Measurements from ENCODE around the gene PLCD3.

DNA sequence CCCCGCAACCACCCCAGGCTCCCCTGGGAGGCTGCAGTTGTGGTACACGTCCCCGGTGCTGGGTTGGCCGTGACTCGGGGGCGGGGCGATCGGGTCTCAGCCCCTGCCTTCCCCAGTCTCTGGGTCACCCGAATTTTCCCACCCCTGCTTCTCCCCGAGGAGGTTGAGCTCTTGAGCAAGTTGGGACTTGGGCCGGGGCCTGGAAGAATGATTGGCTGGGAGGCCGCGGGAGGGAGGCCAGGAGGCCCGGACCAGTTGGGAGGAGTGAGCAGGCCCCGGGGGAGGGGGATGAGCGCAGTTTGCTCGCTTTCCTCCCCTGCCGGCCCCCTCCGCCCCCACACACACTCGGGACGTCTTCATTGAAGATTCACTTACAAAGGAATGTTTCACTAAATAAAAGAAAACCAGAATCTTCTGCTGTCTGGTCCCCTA, 11.5 kb upstream of the PLCD3 start:
- TF ChIP-seq, protein P1, sequence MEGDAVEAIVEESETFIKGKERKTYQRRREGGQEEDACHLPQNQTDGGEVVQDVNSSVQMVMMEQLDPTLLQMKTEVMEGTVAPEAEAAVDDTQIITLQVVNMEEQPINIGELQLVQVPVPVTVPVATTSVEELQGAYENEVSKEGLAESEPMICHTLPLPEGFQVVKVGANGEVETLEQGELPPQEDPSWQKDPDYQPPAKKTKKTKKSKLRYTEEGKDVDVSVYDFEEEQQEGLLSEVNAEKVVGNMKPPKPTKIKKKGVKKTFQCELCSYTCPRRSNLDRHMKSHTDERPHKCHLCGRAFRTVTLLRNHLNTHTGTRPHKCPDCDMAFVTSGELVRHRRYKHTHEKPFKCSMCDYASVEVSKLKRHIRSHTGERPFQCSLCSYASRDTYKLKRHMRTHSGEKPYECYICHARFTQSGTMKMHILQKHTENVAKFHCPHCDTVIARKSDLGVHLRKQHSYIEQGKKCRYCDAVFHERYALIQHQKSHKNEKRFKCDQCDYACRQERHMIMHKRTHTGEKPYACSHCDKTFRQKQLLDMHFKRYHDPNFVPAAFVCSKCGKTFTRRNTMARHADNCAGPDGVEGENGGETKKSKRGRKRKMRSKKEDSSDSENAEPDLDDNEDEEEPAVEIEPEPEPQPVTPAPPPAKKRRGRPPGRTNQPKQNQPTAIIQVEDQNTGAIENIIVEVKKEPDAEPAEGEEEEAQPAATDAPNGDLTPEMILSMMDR (IDR thresholded peaks at IDR 0.05; ENCODE audit: insufficient read depth, low read length) = no peak
- TF ChIP-seq POLR2AphosphoS5 (IDR thresholded peaks at IDR 0.05; ENCODE audit: low read depth) (no peak), GABPA (IDR thresholded peaks at IDR 0.05; ENCODE audit: low read depth) (no peak), SPI1 (IDR thresholded peaks at IDR 0.05; ENCODE audit: borderline replicate concordance, low read depth) (no peak)
- TF ChIP-seq, protein P2, sequence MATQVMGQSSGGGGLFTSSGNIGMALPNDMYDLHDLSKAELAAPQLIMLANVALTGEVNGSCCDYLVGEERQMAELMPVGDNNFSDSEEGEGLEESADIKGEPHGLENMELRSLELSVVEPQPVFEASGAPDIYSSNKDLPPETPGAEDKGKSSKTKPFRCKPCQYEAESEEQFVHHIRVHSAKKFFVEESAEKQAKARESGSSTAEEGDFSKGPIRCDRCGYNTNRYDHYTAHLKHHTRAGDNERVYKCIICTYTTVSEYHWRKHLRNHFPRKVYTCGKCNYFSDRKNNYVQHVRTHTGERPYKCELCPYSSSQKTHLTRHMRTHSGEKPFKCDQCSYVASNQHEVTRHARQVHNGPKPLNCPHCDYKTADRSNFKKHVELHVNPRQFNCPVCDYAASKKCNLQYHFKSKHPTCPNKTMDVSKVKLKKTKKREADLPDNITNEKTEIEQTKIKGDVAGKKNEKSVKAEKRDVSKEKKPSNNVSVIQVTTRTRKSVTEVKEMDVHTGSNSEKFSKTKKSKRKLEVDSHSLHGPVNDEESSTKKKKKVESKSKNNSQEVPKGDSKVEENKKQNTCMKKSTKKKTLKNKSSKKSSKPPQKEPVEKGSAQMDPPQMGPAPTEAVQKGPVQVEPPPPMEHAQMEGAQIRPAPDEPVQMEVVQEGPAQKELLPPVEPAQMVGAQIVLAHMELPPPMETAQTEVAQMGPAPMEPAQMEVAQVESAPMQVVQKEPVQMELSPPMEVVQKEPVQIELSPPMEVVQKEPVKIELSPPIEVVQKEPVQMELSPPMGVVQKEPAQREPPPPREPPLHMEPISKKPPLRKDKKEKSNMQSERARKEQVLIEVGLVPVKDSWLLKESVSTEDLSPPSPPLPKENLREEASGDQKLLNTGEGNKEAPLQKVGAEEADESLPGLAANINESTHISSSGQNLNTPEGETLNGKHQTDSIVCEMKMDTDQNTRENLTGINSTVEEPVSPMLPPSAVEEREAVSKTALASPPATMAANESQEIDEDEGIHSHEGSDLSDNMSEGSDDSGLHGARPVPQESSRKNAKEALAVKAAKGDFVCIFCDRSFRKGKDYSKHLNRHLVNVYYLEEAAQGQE (IDR thresholded peaks at IDR 0.05; ENCODE audit: insufficient replicate concordance, low read depth) = no peak
